Endothelial cell of umbilical vein (primary cell): Measurements from ENCODE around the gene AADAT. TPM values are rescaled to one million over a fixed set of nuclear protein-coding genes. Genes with fewer than 3 reads are reported as not detected.

Experiments
- BruUV-seq: library from RNA; stranded (reverse); fragments of 400-500 nt; replicated peaks from 2 replicates; lab custom pipeline; 2021; lab: Mats Ljungman, UMichigan
- CTCF ChIA-PET: fragments of 300-600, 350-600 bp; sonication (Branson Sonifier 250); formaldehyde crosslinking; loops from one replicate; lab custom pipeline; 2021; ENCODE audit warnings: antibody characterized with exemption, inconsistent platforms; lab: Charles Lee
- POLR2A ChIA-PET: fragments of 300-600, 350-600 bp; sonication (Branson Sonifier 250); formaldehyde crosslinking; loops from one replicate; lab custom pipeline; 2021; ENCODE audit warnings: antibody characterized with exemption, inconsistent platforms; lab: Charles Lee
- DNase-seq: peaks from one replicate; pipeline ENCODE4 v3.0.0-alpha.2; 2011; ENCODE audit warnings: low read depth, low spot score
- FAIRE-seq: peaks from 2 replicates; lab custom pipeline; 2011; peaks lifted over from hg19 to GRCh38; lab: Jason Lieb, UNC
- H2AFZ ChIP-seq: 2 replicates; pipeline ENCODE4 v1.6.0; 2012; ENCODE audit warnings: low read depth, low read length, control low read depth, inconsistent platforms
- H3K27ac ChIP-seq: 2 replicates; pipeline ENCODE4 v1.5.1; 2011; ENCODE audit warnings: low read depth, mild to moderate bottlenecking, control low read depth, low read length, moderate library complexity; ENCODE audit not compliant: insufficient read depth
- H3K27me3 ChIP-seq, 2 experiments: 2 replicates each; pipeline versions ENCODE4 v1.6.0 to v1.6.1; 2011; ENCODE audit warnings: low read length in 2 of 2, mixed read lengths in 1 of 2; ENCODE audit not compliant: control insufficient read depth in 2 of 2, insufficient read depth in 2 of 2
- H3K36me3 ChIP-seq, 2 experiments: 2 replicates in 1 of 2; 3 replicates in 1 of 2; pipeline ENCODE4 v1.5.1; 2011; ENCODE audit warnings: low read length in 2 of 2, mild to moderate bottlenecking in 1 of 2, moderate library complexity in 1 of 2; ENCODE audit not compliant: control insufficient read depth in 2 of 2, insufficient read depth in 2 of 2; ENCODE audit errors: extremely low read depth in 1 of 2
- H3K4me1 ChIP-seq: 3 replicates; pipeline ENCODE4 v1.5.1; 2011; ENCODE audit warnings: mild to moderate bottlenecking, low read length; ENCODE audit not compliant: control insufficient read depth, insufficient read depth; ENCODE audit errors: extremely low read depth
- H3K4me2 ChIP-seq: 2 replicates; pipeline ENCODE4 v1.6.1; 2011; ENCODE audit warnings: low read length, control low read depth, mixed read lengths; ENCODE audit not compliant: insufficient read depth
- H3K4me3 ChIP-seq, 3 experiments: fragments of 200-600 bp in 1 of 3; sonication (generic), shearing (Covaris generic) in 1 of 3; replicated peaks in 1 of 3; 2 replicates each; pipeline ENCODE4 v1.5.1; 2011 to 2016; ENCODE audit warnings: control low read depth in 3 of 3, low read length in 3 of 3, mild to moderate bottlenecking in 2 of 3, inconsistent platforms in 1 of 3, low read depth in 1 of 3, moderate library complexity in 1 of 3; ENCODE audit not compliant: insufficient read depth in 1 of 3
- H3K79me2 ChIP-seq: 2 replicates; pipeline ENCODE4 v1.6.0; 2012; ENCODE audit warnings: low read length, inconsistent platforms; ENCODE audit not compliant: control insufficient read depth, insufficient read depth
- H3K9ac ChIP-seq: replicated peaks from 2 replicates; pipeline ENCODE3; 2011; ENCODE audit warnings: low read length, control low read depth; ENCODE audit not compliant: insufficient read depth; ENCODE audit errors: extremely low read depth
- H3K9me1 ChIP-seq: replicated peaks from 3 replicates; pipeline ENCODE4 v1.6.0; 2011; ENCODE audit warnings: mild to moderate bottlenecking, low read length; ENCODE audit not compliant: control insufficient read depth, insufficient read depth; ENCODE audit errors: extremely low read depth
- H3K9me3 ChIP-seq: replicated peaks from 2 replicates; pipeline ENCODE4 v1.5.1; 2012; ENCODE audit warnings: low read length, inconsistent platforms; ENCODE audit not compliant: control insufficient read depth, insufficient read depth
- H4K20me1 ChIP-seq: replicated peaks from 2 replicates; pipeline ENCODE3; 2011; ENCODE audit warnings: mild to moderate bottlenecking, low read length; ENCODE audit not compliant: control insufficient read depth, insufficient read depth; ENCODE audit errors: extremely low read depth
- CTCF ChIP-seq, 2 donors: IDR thresholded peaks; 1 replicate in 1 of 2; 2 replicates in 1 of 2; pipeline ENCODE4 v1.5.1; 2011; ENCODE audit warnings: low read length in 2 of 2, mild to moderate bottlenecking in 2 of 2, moderate library complexity in 2 of 2, control low read depth in 1 of 2, inconsistent platforms in 1 of 2, low read depth in 1 of 2; ENCODE audit not compliant: insufficient read depth in 1 of 2; ENCODE audit errors: extremely low read depth in 1 of 2
- EZH2 ChIP-seq: IDR thresholded peaks from 2 replicates; pipeline ENCODE4 v1.6.1; 2012; ENCODE audit warnings: borderline replicate concordance, low read depth, mild to moderate bottlenecking, moderate library complexity, low read length, inconsistent platforms; ENCODE audit not compliant: severe bottlenecking
- FOS ChIP-seq: IDR thresholded peaks from 2 replicates; pipeline ENCODE4 v1.6.1; 2011; ENCODE audit warnings: mild to moderate bottlenecking, low read length, moderate library complexity, borderline replicate concordance; ENCODE audit not compliant: insufficient read depth
- GATA2 ChIP-seq: IDR thresholded peaks from 2 replicates; pipeline ENCODE4 v1.7.0; 2011; ENCODE audit warnings: low read depth, mild to moderate bottlenecking, moderate library complexity, mixed read lengths, low read length; ENCODE audit not compliant: insufficient read length, insufficient read depth
- JUN ChIP-seq: IDR thresholded peaks from 2 replicates; pipeline ENCODE4 v1.6.1; 2011; ENCODE audit warnings: borderline replicate concordance, low read depth; ENCODE audit not compliant: insufficient read length, insufficient read depth
- MYC ChIP-seq: IDR thresholded peaks from one replicate; pipeline ENCODE4 v1.6.1; 2011; ENCODE audit warnings: mild to moderate bottlenecking, low read depth, low read length
- POLR2A ChIP-seq: IDR thresholded peaks from 2 replicates; pipeline ENCODE4 v1.6.1; 2012; ENCODE audit warnings: low read depth, mild to moderate bottlenecking, control low read depth, low read length
- POLR2AphosphoS5 ChIP-seq: IDR thresholded peaks from 2 replicates; pipeline ENCODE4 v1.6.1; 2012; ENCODE audit warnings: low read depth, mild to moderate bottlenecking, control low read depth, low read length, moderate library complexity; ENCODE audit not compliant: insufficient read depth
- dilution Hi-C: fragments of 300-500 bp; cut with MboI; formaldehyde crosslinking; loops from one replicate; pipeline ENCODE4 v1.15.0; 2019; ENCODE audit warnings: low sequenced_read_pairs; ENCODE audit not compliant: extremely low pct_ligation_motif_present
- intact Hi-C: fragments of 100-400 bp; cut with micrococcal nuclease; formaldehyde crosslinking; loops from one replicate; pipeline ENCODE4 v1.10.0; 2022
- polyA plus RNA-seq, 4 experiments: library from polyadenylated mRNA; depleted of rRNA in 3 of 4; stranded (reverse) in 3 of 4; unstranded in 1 of 4; fragments of >200 nt; gene quantifications; 2 replicates each; pipeline versions ENCODE4 v1.2.1 to v1.2.3, GENCODE V29; 2011 to 2012; ENCODE audit warnings: missing spikeins in 1 of 4
- total RNA-seq: library from RNA; stranded (reverse); gene quantifications from 2 replicates; pipeline ENCODE4 v1.2.3, GENCODE V29; 2021
- TF ChIP-seq, protein P1 (sequence below): IDR thresholded peaks from 2 replicates; pipeline ENCODE4 v1.6.1; 2011; ENCODE audit not compliant: insufficient read depth, insufficient read length

Gene AADAT
- total and polyA plus RNA-seq, 2 donors (not counting 3 experiments of a cell fraction or from before 2014, with no cell fraction given), result 1.8 to 2.5 TPM

- peaks cover 3% of the 10 kb centered on the region for H3K4me1 ChIP-seq
- no peak overlapping the region for H3K27ac ChIP-seq
- H3K79me2 ChIP-seq, result no peaks in the 10 kb centered on the region
- DNase-seq, result no peak
- no peaks in the 10 kb centered on the region for H3K27me3 ChIP-seq
- ChIA-PET POLR2A (no interaction called here), CTCF (no interaction called here)
- TF ChIP-seq GATA2 (no peak), MYC (no peak), CTCF (IDR thresholded peaks at IDR 0.05; ENCODE audit: extremely low read depth in 1 of 2, insufficient read depth in 1 of 2, low read depth in 1 of 2, low read length in 2 of 2) (no peak), JUN (no peak), POLR2AphosphoS5 (no peak), POLR2A (no peak), EZH2 (no peak), FOS (no peak)
- TF ChIP-seq, protein P1, sequence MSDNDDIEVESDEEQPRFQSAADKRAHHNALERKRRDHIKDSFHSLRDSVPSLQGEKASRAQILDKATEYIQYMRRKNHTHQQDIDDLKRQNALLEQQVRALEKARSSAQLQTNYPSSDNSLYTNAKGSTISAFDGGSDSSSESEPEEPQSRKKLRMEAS, result no peak
- no peaks in the 10 kb centered on the region for H3K9me3 ChIP-seq
- H3K36me3 ChIP-seq, result no peaks in the 10 kb centered on the region
- H4K20me1 ChIP-seq, result no peaks in the 10 kb centered on the region
- H2AFZ ChIP-seq, result no peak overlapping the region
- no peak for FAIRE-seq
- dilution Hi-C loops, result no loop called here
- no peaks in the 10 kb centered on the region for H3K9me1 ChIP-seq
- no TSS peak for BruUV-seq
- intact Hi-C loops, result loop anchor here (5.0 kb wide), 1 partner anchor 295 kb away; no protein-coding TSS in a partner anchor
- H3K4me3 ChIP-seq, result no peak overlapping the region
- H3K9ac ChIP-seq, result no peak overlapping the region
- no peak overlapping the region for H3K4me2 ChIP-seq
Observed at GRCh38 chr4:170087163-170087700, 2.5 kb downstream of the AADAT start.
